Transverse colon (tissue), 4 donors: ENCODE data around the gene CREB5. TPM values are rescaled to one million over a fixed set of nuclear protein-coding genes. Genes with fewer than 3 reads are reported as not detected.
A peak's percentile ranks its signal among the peaks of the same experiment; 100 is the strongest.

Source experiments
- DNase-seq: peaks from one replicate; pipeline ENCODE4 v3.0.0-alpha.2; 2019
- H3K27ac ChIP-seq, 4 donors: fragments of 200-600 bp; sonication (generic); 2 replicates each; pipeline ENCODE4 v1.5.1; 2016 to 2018; ENCODE audit warnings: inconsistent platforms in 4 of 4
- H3K27me3 ChIP-seq: fragments of 200-600 bp; sonication (generic); 2 replicates; pipeline ENCODE4 v1.5.1; 2017; ENCODE audit warnings: inconsistent platforms
- H3K36me3 ChIP-seq, 4 donors: fragments of 200-600 bp; sonication (generic); 2 replicates each; pipeline ENCODE4 v1.5.1; 2017 to 2019; ENCODE audit warnings: inconsistent platforms in 4 of 4
- H3K4me1 ChIP-seq, 4 donors: fragments of 200-600 bp; sonication (generic); 2 replicates each; pipeline ENCODE4 v1.5.1; 2017 to 2020; ENCODE audit warnings: inconsistent platforms in 4 of 4
- H3K4me3 ChIP-seq, 4 donors: fragments of 200-600 bp; sonication (generic); 1 replicate in 1 of 4; 2 replicates in 3 of 4; pipeline versions ENCODE4 v1.5.1 to v1.6.1; 2017 to 2019; ENCODE audit warnings: inconsistent platforms in 4 of 4
- H3K9me3 ChIP-seq, 2 donors: fragments of 200-600 bp; sonication (generic); 2 replicates each; pipeline ENCODE4 v1.5.1; 2017 to 2019; ENCODE audit warnings: inconsistent platforms in 2 of 2
- CTCF ChIP-seq, 5 experiments: fragments of 200-600 bp in 3 of 5; fragments of 450-650 bp in 2 of 5; sonication (generic) in 3 of 5; IDR thresholded peaks; 1 replicate in 2 of 5; 2 replicates in 3 of 5; pipeline ENCODE4 v1.5.1; 2016 to 2017; ENCODE audit warnings: antibody characterized with exemption in 5 of 5, inconsistent platforms in 3 of 5, mild to moderate bottlenecking in 2 of 5, moderate library complexity in 1 of 5
- EP300 ChIP-seq: sonication (generic); formaldehyde crosslinking; IDR thresholded peaks from one replicate; pipeline ENCODE4 v1.6.1; 2017; ENCODE audit warnings: antibody characterized with exemption, low read depth
- POLR2A ChIP-seq: fragments of 450-650 bp; IDR thresholded peaks from one replicate; pipeline ENCODE4 v1.6.1; 2016; ENCODE audit warnings: antibody characterized with exemption, mild to moderate bottlenecking, moderate library complexity
- POLR2AphosphoS5 ChIP-seq, 3 donors: sonication (generic); formaldehyde crosslinking; IDR thresholded peaks; one replicate each; pipeline ENCODE4 v1.6.1; 2016; ENCODE audit warnings: antibody characterized with exemption in 3 of 3
- WGBS, 2 donors: methylation state at CpG; one replicate each; pipeline ENCODE4 v1.1.5; 2018; ENCODE audit warnings: low coverage in 1 of 2; 5-methylcytosine and 5-hydroxymethylcytosine counted together
- in situ Hi-C, 4 donors: fragments of 200-750 bp; cut with MboI; loops; one replicate each; pipeline versions ENCODE4 v1.15.0 to v1.15.1; 2017; ENCODE audit warnings: low sequenced_read_pairs in 3 of 4, low pct_ligation_motif_present in 1 of 4, low pct_unique_long_range_greater_than_20kb in 1 of 4
- intact Hi-C: fragments of 100-400 bp; cut with DNase I; formaldehyde crosslinking; loops from one replicate; pipeline ENCODE4 v1.15.1; 2023; ENCODE audit warnings: low total_unique reads
- total RNA-seq, 4 donors: library from RNA; depleted of rRNA; stranded (reverse); fragments of >200 nt; gene quantifications; one replicate each; pipeline ENCODE4 v1.1.0, GENCODE V29; 2016

Gene CREB5
- total RNA-seq, 4 donors from 2014 or later = 3.0 to 12.2 (median 7.0) TPM

GRCh38 chr7:28688174-28688573 lies 275.9 kb downstream of the CREB5 start:
- peaks cover 0 to 29% (median 13%) of the 10 kb centered on the region in 4 donors for H3K4me1 ChIP-seq
- peak overlapping the region in 2 of 4 donors; percentile 8 to 85 for H3K27ac ChIP-seq
- H3K27me3 ChIP-seq = peaks cover 9% of the 10 kb centered on the region
- intact Hi-C loops = no loop called here
- no peak for TF ChIP-seq POLR2A
- TF ChIP-seq POLR2AphosphoS5 (IDR thresholded peaks at IDR 0.05) = no peak
- no peak for TF ChIP-seq EP300
- TF ChIP-seq CTCF (IDR thresholded peaks at IDR 0.05) = no peak
- no peaks in the 10 kb centered on the region for H3K36me3 ChIP-seq
- in situ Hi-C loops = loop anchor here in 1 of 4 donors (25.0 kb wide), 1 partner anchor 276 kb away; the partner anchor contains the start of gene CREB5
- H3K4me3 ChIP-seq = no peak overlapping the region
- no peak for DNase-seq
- no peaks in the 10 kb centered on the region for H3K9me3 ChIP-seq
- 67 to 77% methylated on average over 1 to 2 of the region's 2 CpGs for WGBS, 2 donors

GRCh38 chr7:28688651-28689050 lies 276.3 kb downstream of the CREB5 start:
- peak overlapping the region in 2 of 4 donors; percentile 8 to 85 for H3K27ac ChIP-seq

GRCh38 chr7:28695300-28696295 lies 283.3 kb downstream of the CREB5 start:
- H3K9me3 ChIP-seq = no peaks in the 10 kb centered on the region
- H3K27ac ChIP-seq = no peak overlapping the region
- H3K27me3 ChIP-seq = no peaks in the 10 kb centered on the region
- H3K36me3 ChIP-seq = no peaks in the 10 kb centered on the region
- intact Hi-C loops (no loop called here), in situ Hi-C loops (loop anchor here in 1 of 4 donors (25.0 kb wide), 1 partner anchor 283 kb away; the partner anchor contains the start of gene CREB5)
- H3K4me3 ChIP-seq = no peak overlapping the region
- 59 to 81% methylated on average over 3 to 5 of the region's 5 CpGs for WGBS, 2 donors
- DNase-seq = no peak
- TF ChIP-seq POLR2A = no peak
- TF ChIP-seq EP300 = no peak
- TF ChIP-seq CTCF (IDR thresholded peaks at IDR 0.05) = no peak
- no peak for TF ChIP-seq POLR2AphosphoS5 (IDR thresholded peaks at IDR 0.05)
- H3K4me1 ChIP-seq = no peaks in the 10 kb centered on the region

More at GRCh38 chr7:28688651-28689050, 276.3 kb downstream of the CREB5 start:
- no peak for TF ChIP-seq CTCF (IDR thresholded peaks at IDR 0.05)
- peak in 2 of 3 donors; percentile 20 to 42 for TF ChIP-seq POLR2AphosphoS5 (IDR thresholded peaks at IDR 0.05)
- no peaks in the 10 kb centered on the region for H3K9me3 ChIP-seq
- peaks cover 0 to 29% (median 13%) of the 10 kb centered on the region in 4 donors for H3K4me1 ChIP-seq
- H3K4me3 ChIP-seq = no peak overlapping the region
- no peak for DNase-seq
- no peaks in the 10 kb centered on the region for H3K36me3 ChIP-seq
- WGBS, 2 donors = 66 to 76% methylated on average over 4 to 5 of the region's 5 CpGs
- H3K27me3 ChIP-seq = peaks cover 9% of the 10 kb centered on the region
- in situ Hi-C loops (loop anchor here in 1 of 4 donors (25.0 kb wide), 1 partner anchor 276 kb away; the partner anchor contains the start of gene CREB5), intact Hi-C loops (no loop called here)

- in situ Hi-C loops = loop anchor here in 1 of 4 donors (25.0 kb wide), 1 partner anchor 286 kb away; the partner anchor contains the start of gene CREB5
- peaks cover 0 to 10% (median 0%) of the 10 kb centered on the region in 4 donors for H3K4me1 ChIP-seq
- no peak overlapping the region for H3K27ac ChIP-seq
- no peak for DNase-seq
- TF ChIP-seq POLR2A (no peak), CTCF (IDR thresholded peaks at IDR 0.05) (no peak), POLR2AphosphoS5 (IDR thresholded peaks at IDR 0.05) (no peak), EP300 (no peak)
- H3K27me3 ChIP-seq = no peaks in the 10 kb centered on the region
- no peaks in the 10 kb centered on the region for H3K9me3 ChIP-seq
- H3K4me3 ChIP-seq = no peak overlapping the region
- H3K36me3 ChIP-seq = no peaks in the 10 kb centered on the region
- intact Hi-C loops = no loop called here
- 58 to 73% methylated on average over 6 of the region's 6 CpGs for WGBS, 2 donors
Measured at GRCh38 chr7:28697913-28698563, 285.7 kb downstream of the CREB5 start.
